IMR-90 (cell line): ENCODE results near the gene TENT5C. TPM values are rescaled to one million over a fixed set of nuclear protein-coding genes. Genes with fewer than 3 reads are reported as not detected.

Experiments used
- ATAC-seq: fragments of 200-7000 bp; cut with Tn5 transposase; 2 replicates; pipeline ENCODE4 v1.9.1; 2020; ENCODE audit warnings: low read depth, mild to moderate bottlenecking, moderate library complexity
- BruUV-seq: library from RNA; stranded (reverse); fragments of 400-500 nt; replicated peaks from 2 replicates; lab custom pipeline; 2021; lab: Mats Ljungman, UMichigan
- CTCF ChIA-PET: fragments of 300-600 bp; formaldehyde crosslinking; extraction: SDS; loops from one replicate; lab custom pipeline; 2021; ENCODE audit warnings: antibody characterized with exemption; lab: Yijun Ruan, JAX
- POLR2A ChIA-PET: fragments of 300-600 bp; sonication (Branson Sonifier 250); formaldehyde crosslinking; loops from one replicate; lab custom pipeline; 2022; ENCODE audit warnings: antibody characterized with exemption; ENCODE audit not compliant: unreplicated experiment; lab: Charles Lee
- DNase-seq: peaks from one replicate; pipeline ENCODE4 v3.0.0; 2013
- H2AFZ ChIP-seq: replicated peaks from 2 replicates; pipeline ENCODE3; 2013; ENCODE audit warnings: low read length, mild to moderate bottlenecking; ENCODE audit not compliant: poor library complexity
- H2AK5ac ChIP-seq: 2 replicates; pipeline ENCODE4 v1.6.1; 2013; ENCODE audit warnings: low read depth, low read length, inconsistent platforms
- H2AK9ac ChIP-seq: replicated peaks from 2 replicates; pipeline ENCODE3; 2013; ENCODE audit warnings: mild to moderate bottlenecking, low read depth, low read length, moderate library complexity; ENCODE audit not compliant: poor library complexity
- H2BK120ac ChIP-seq: 2 replicates; pipeline ENCODE4 v1.6.1; 2013; ENCODE audit warnings: low read depth, low read length, inconsistent platforms
- H2BK15ac ChIP-seq: 3 replicates; pipeline ENCODE4 v1.6.1; 2013; ENCODE audit warnings: low read depth, low read length, inconsistent platforms
- H2BK20ac ChIP-seq: 2 replicates; pipeline ENCODE4 v1.6.1; 2013; ENCODE audit warnings: low read depth, mild to moderate bottlenecking, inconsistent platforms, low read length, moderate library complexity
- H2BK5ac ChIP-seq: 2 replicates; pipeline ENCODE4 v1.6.1; 2013; ENCODE audit warnings: mild to moderate bottlenecking, low read depth, low read length, inconsistent platforms; ENCODE audit not compliant: poor library complexity, severe bottlenecking
- H3K14ac ChIP-seq: replicated peaks from 2 replicates; pipeline ENCODE4 v1.6.1; 2013; ENCODE audit warnings: low read depth, low read length, inconsistent platforms
- H3K18ac ChIP-seq: 2 replicates; pipeline ENCODE4 v1.6.1; 2013; ENCODE audit warnings: low read depth, low read length, control low read depth
- H3K23ac ChIP-seq: 2 replicates; pipeline ENCODE4 v1.6.1; 2013; ENCODE audit warnings: low read depth, low read length, inconsistent platforms
- H3K27ac ChIP-seq: 2 replicates; pipeline ENCODE4 v1.5.1; 2013; ENCODE audit warnings: mild to moderate bottlenecking, control low read depth, low read length; ENCODE audit not compliant: insufficient read depth
- H3K27me3 ChIP-seq: 2 replicates; pipeline ENCODE4 v1.6.1; 2013; ENCODE audit warnings: low read length; ENCODE audit not compliant: control insufficient read depth, insufficient read depth
- H3K36me3 ChIP-seq: 2 replicates; pipeline ENCODE4 v1.6.1; 2013; ENCODE audit warnings: low read length, mixed read lengths; ENCODE audit not compliant: control insufficient read depth, insufficient read depth
- H3K4ac ChIP-seq: 2 replicates; pipeline ENCODE4 v1.6.1; 2013; ENCODE audit warnings: low read depth, low read length, inconsistent platforms
- H3K4me1 ChIP-seq: 2 replicates; pipeline ENCODE4 v1.6.1; 2013; ENCODE audit warnings: low read length, mixed read lengths; ENCODE audit not compliant: control insufficient read depth, insufficient read depth
- H3K4me2 ChIP-seq: 2 replicates; pipeline ENCODE4 v1.6.1; 2013; ENCODE audit warnings: low read depth, mild to moderate bottlenecking, control low read depth, low read length, moderate library complexity
- H3K4me3 ChIP-seq: 2 replicates; pipeline ENCODE4 v1.5.1; 2013; ENCODE audit warnings: low read depth, mild to moderate bottlenecking, control low read depth, low read length, moderate library complexity; ENCODE audit not compliant: insufficient read depth
- H3K56ac ChIP-seq: 2 replicates; pipeline ENCODE4 v1.6.1; 2013; ENCODE audit warnings: low read length, inconsistent platforms; ENCODE audit not compliant: insufficient read depth; ENCODE audit errors: extremely low read depth
- H3K79me1 ChIP-seq, 2 experiments: 2 replicates each; pipeline ENCODE4 v1.6.1; 2013; ENCODE audit warnings: low read length in 2 of 2, inconsistent platforms in 1 of 2, low read depth in 1 of 2
- H3K9ac ChIP-seq: 2 replicates; pipeline ENCODE4 v1.6.1; 2013; ENCODE audit warnings: low read depth, low read length, control low read depth
- H3K9me1 ChIP-seq: 2 replicates; pipeline ENCODE4 v1.6.1; 2013; ENCODE audit warnings: low read length, inconsistent platforms; ENCODE audit not compliant: insufficient read depth
- H3K9me3 ChIP-seq: 2 replicates; pipeline ENCODE4 v1.6.1; 2013; ENCODE audit warnings: low read length; ENCODE audit not compliant: control insufficient read depth, insufficient read depth
- H4K20me1 ChIP-seq: 2 replicates; pipeline ENCODE4 v1.6.1; 2013; ENCODE audit warnings: low read length, inconsistent platforms; ENCODE audit not compliant: insufficient read depth
- H4K5ac ChIP-seq: 2 replicates; pipeline ENCODE4 v1.6.1; 2013; ENCODE audit warnings: mild to moderate bottlenecking, low read depth, low read length, control low read depth
- H4K8ac ChIP-seq, 2 experiments: 2 replicates each; pipeline ENCODE4 v1.6.1; 2013; ENCODE audit warnings: low read depth in 2 of 2, low read length in 2 of 2, control low read depth in 1 of 2, inconsistent platforms in 1 of 2
- H4K91ac ChIP-seq: 2 replicates; pipeline ENCODE4 v1.6.1; 2013; ENCODE audit warnings: low read depth, low read length, inconsistent platforms; ENCODE audit not compliant: insufficient read depth
- BHLHE40 ChIP-seq: fragments of 150-350 bp; IDR thresholded peaks from 2 replicates; pipeline ENCODE4 v1.6.1; 2016; ENCODE audit warnings: mild to moderate bottlenecking, low read depth, low read length
- CEBPB ChIP-seq: IDR thresholded peaks from 2 replicates; pipeline ENCODE4 v1.6.1; 2012; ENCODE audit warnings: low read depth, low read length, improper control_type of control experiment
- CHD1 ChIP-seq: IDR thresholded peaks from 2 replicates; pipeline ENCODE4 v1.6.1; 2012; ENCODE audit warnings: low read depth, low read length, improper control_type of control experiment
- CTCF ChIP-seq: conservative IDR thresholded peaks from 2 replicates; pipeline ENCODE4 v1.5.1; 2012; ENCODE audit warnings: mild to moderate bottlenecking, low read depth, low read length, improper control_type of control experiment
- ELK1 ChIP-seq: fragments of 150-350 bp; IDR thresholded peaks from 2 replicates; pipeline ENCODE4 v1.6.1; 2016; ENCODE audit warnings: low read depth, mild to moderate bottlenecking, low read length, moderate library complexity, borderline replicate concordance
- FOS ChIP-seq: fragments of 150-350 bp; IDR thresholded peaks from 2 replicates; pipeline ENCODE4 v1.6.1; 2016; ENCODE audit warnings: low read depth, low read length
- MAFK ChIP-seq: IDR thresholded peaks from 2 replicates; pipeline ENCODE4 v1.6.1; 2012; ENCODE audit warnings: low read depth, low read length, improper control_type of control experiment
- MAZ ChIP-seq: IDR thresholded peaks from 2 replicates; pipeline ENCODE4 v1.6.1; 2012; ENCODE audit warnings: low read depth, mild to moderate bottlenecking, low read length, improper control_type of control experiment, moderate library complexity, borderline replicate concordance
- MXI1 ChIP-seq: IDR thresholded peaks from 2 replicates; pipeline ENCODE4 v1.6.1; 2012; ENCODE audit warnings: low read depth, mild to moderate bottlenecking, low read length, moderate library complexity, borderline replicate concordance
- NFE2L2 ChIP-seq: fragments of 150-350 bp; IDR thresholded peaks from 2 replicates; pipeline ENCODE4 v1.6.1; 2016; ENCODE audit warnings: low read depth, mild to moderate bottlenecking, low read length
- POLR2A ChIP-seq: IDR thresholded peaks from 2 replicates; pipeline ENCODE4 v1.6.1; 2012; ENCODE audit warnings: mild to moderate bottlenecking, low read depth, low read length
- RAD21 ChIP-seq: IDR thresholded peaks from 2 replicates; pipeline ENCODE4 v1.6.1; 2012; ENCODE audit warnings: low read length, improper control_type of control experiment
- RCOR1 ChIP-seq: IDR thresholded peaks from 2 replicates; pipeline ENCODE4 v1.6.1; 2012; ENCODE audit warnings: mild to moderate bottlenecking, low read length, improper control_type of control experiment; ENCODE audit not compliant: insufficient replicate concordance
- RFX5 ChIP-seq: IDR thresholded peaks from 2 replicates; pipeline ENCODE4 v1.8.0; 2012; ENCODE audit warnings: low read depth, mild to moderate bottlenecking, low read length, moderate library complexity
- SMC3 ChIP-seq: fragments of 150-350 bp; IDR thresholded peaks from 2 replicates; pipeline ENCODE4 v1.6.1; 2016; ENCODE audit warnings: low read depth, mild to moderate bottlenecking, antibody characterized with exemption, low read length, moderate library complexity
- USF2 ChIP-seq: fragments of 150-350 bp; IDR thresholded peaks from 2 replicates; pipeline ENCODE4 v1.6.1; 2017; ENCODE audit warnings: mild to moderate bottlenecking, antibody characterized with exemption, low read length, low read depth
- WGBS, 2 experiments: methylation state at CpG; one replicate each; pipeline versions ENCODE4 v1.1.5 to v1.1.7; 2013; ENCODE audit warnings: missing lambda C conversion rate in 2 of 2; ENCODE audit not compliant: insufficient read length in 1 of 2; ENCODE audit errors: extremely low coverage in 2 of 2; 5-methylcytosine and 5-hydroxymethylcytosine counted together
- dilution Hi-C: fragments of 300-500 bp; cut with HindIII; formaldehyde crosslinking; loops from one replicate; pipeline ENCODE4 v1.14.3; 2018; ENCODE audit warnings: low sequenced_read_pairs; ENCODE audit not compliant: unreplicated experiment
- in situ Hi-C: fragments of 300-500 bp; cut with MboI; formaldehyde crosslinking; loops from 3 replicates; pipeline ENCODE4 v1.14.3; 2019; ENCODE audit warnings: low sequenced_read_pairs, inconsistent platforms, mixed read lengths
- intact Hi-C: fragments of 100-400 bp; cut with micrococcal nuclease; formaldehyde crosslinking; loops from 2 replicates; pipeline ENCODE4 v1.10.0; 2022
- polyA plus RNA-seq, 3 experiments: library from polyadenylated mRNA; depleted of rRNA; stranded (reverse); fragments of >200 nt; gene quantifications; 2 replicates each; pipeline ENCODE4 v1.2.3, GENCODE V29; 2012; ENCODE audit warnings: low replicate concordance in 1 of 3
- total RNA-seq: library from RNA; depleted of rRNA; stranded (reverse); fragments of >200 nt; gene quantifications from 2 replicates; pipeline ENCODE4 v1.2.3, GENCODE V29; 2012

TENT5C gene
- total and polyA plus RNA-seq, 2 of the 4 experiments (the other 2 are of a cell fraction), result 1.5 to 4.1 TPM

GRCh38 chr1:117639741-117640140 is 33.9 kb downstream of the TENT5C start:
- Histone ChIP-seq H2AK9ac (no peak overlapping the region), H3K14ac (no peak overlapping the region), H3K4me1 (no peaks in the 10 kb centered on the region), H2AK5ac (no peak overlapping the region), H4K8ac (no peak overlapping the region), H3K4me3 (no peak overlapping the region), H3K79me1 (no peaks in the 10 kb centered on the region), H4K91ac (no peak overlapping the region), H3K18ac (no peak overlapping the region), H2BK20ac (no peak overlapping the region), H2BK120ac (no peak overlapping the region), H3K9me3 (no peaks in the 10 kb centered on the region), H3K4ac (no peak overlapping the region), H2BK5ac (no peak overlapping the region), H3K4me2 (no peak overlapping the region), H3K27me3 (no peaks in the 10 kb centered on the region; the same call in none of the 2 replicates), H3K9ac (no peak overlapping the region), H2BK15ac (no peak overlapping the region), H4K20me1 (no peaks in the 10 kb centered on the region), H3K36me3 (no peaks in the 10 kb centered on the region), H3K27ac (no peak overlapping the region), H2AFZ (no peak overlapping the region), H3K56ac (no peak overlapping the region), H4K5ac (no peak overlapping the region), H3K23ac (no peak overlapping the region), H3K9me1 (no peaks in the 10 kb centered on the region)
- no peak for TF ChIP-seq FOS
- no peak for TF ChIP-seq MAFK
- no peak for TF ChIP-seq RFX5
- TF ChIP-seq NFE2L2, result no peak
- no peak for TF ChIP-seq MXI1
- TF ChIP-seq RCOR1, result no peak
- no peak for TF ChIP-seq RAD21
- TF ChIP-seq ELK1, result no peak
- TF ChIP-seq POLR2A, result no peak
- TF ChIP-seq CHD1, result no peak
- TF ChIP-seq CTCF, result no peak
- no peak for TF ChIP-seq USF2
- TF ChIP-seq CEBPB, result no peak
- TF ChIP-seq MAZ, result no peak
- no peak for TF ChIP-seq BHLHE40
- TF ChIP-seq SMC3, result no peak
- WGBS, 2 experiments, result 80% methylated on average over 1 of the region's 4 CpGs; no CpG with 5 or more reads in 1 of the 2 experiments
- POLR2A ChIA-PET, result no interaction called here
- dilution Hi-C loops, result no loop called here
- ATAC-seq (no peak), DNase-seq (no peak)
- CTCF ChIA-PET, result no interaction called here
- intact Hi-C loops, result no loop called here
- in situ Hi-C loops, result no loop called here
- no TSS peak for BruUV-seq
